HUDEP-2 (cell line): ENCODE data around the gene A3GALT2.

ENCODE experiments used
- DNase-seq, 76 experiments: peaks; one replicate each; lab custom pipeline; 2025; ENCODE audit not compliant: unreplicated experiment in 76 of 76; lab: John Stamatoyannopoulos, UW

The A3GALT2 gene

GRCh38 chr1:33275195-33275594 lies 45.7 kb downstream of the A3GALT2 start:
- no peak for DNase-seq

- no peak for DNase-seq
Observed at GRCh38 chr1:33274446-33274845, 46.5 kb downstream of the A3GALT2 start.

- DNase-seq: no peak
Observed at GRCh38 chr1:33273961-33274371, 46.9 kb downstream of the A3GALT2 start.

GRCh38 chr1:33273406-33273805 lies 47.5 kb downstream of the A3GALT2 start:
- DNase-seq: no peak

- no peak for DNase-seq
Observed at GRCh38 chr1:33272930-33273329, 48.0 kb downstream of the A3GALT2 start.

GRCh38 chr1:33272509-33272908 lies 48.4 kb downstream of the A3GALT2 start:
- no peak for DNase-seq

GRCh38 chr1:33271666-33272505 lies 49.0 kb downstream of the A3GALT2 start:
- DNase-seq: no peak

- DNase-seq: no peak
Observed at GRCh38 chr1:33270808-33271465, 50.0 kb downstream of the A3GALT2 start.

GRCh38 chr1:33270379-33270778 lies 50.5 kb downstream of the A3GALT2 start:
- DNase-seq: no peak

GRCh38 chr1:33269621-33270020 lies 51.3 kb downstream of the A3GALT2 start:
- no peak for DNase-seq

- DNase-seq: no peak
Observed at GRCh38 chr1:33268927-33269610, 51.8 kb downstream of the A3GALT2 start.

GRCh38 chr1:33268457-33268856 lies 52.4 kb downstream of the A3GALT2 start:
- DNase-seq: no peak

- no peak for DNase-seq
Observed at GRCh38 chr1:33267468-33268205, 53.3 kb downstream of the A3GALT2 start.

- no peak for DNase-seq
Observed at GRCh38 chr1:33266766-33267165, 54.1 kb downstream of the A3GALT2 start.

GRCh38 chr1:33265780-33266605 lies 54.9 kb downstream of the A3GALT2 start:
- DNase-seq: no peak

GRCh38 chr1:33263890-33264504 lies 56.9 kb downstream of the A3GALT2 start:
- no peak for DNase-seq

- DNase-seq: no peak
Observed at GRCh38 chr1:33261344-33261743, 59.6 kb downstream of the A3GALT2 start.

GRCh38 chr1:33260439-33260838 lies 60.5 kb downstream of the A3GALT2 start:
- no peak for DNase-seq

- DNase-seq: no peak
Observed at GRCh38 chr1:33259879-33260278, 61.0 kb downstream of the A3GALT2 start.
